HL-60 (cell line): ENCODE measurements around the gene SPDEF.

Experiments
- DNase-seq, 2 experiments: peaks; one replicate each; pipeline ENCODE4 v3.0.0-alpha.2; 2010 to 2020; ENCODE audit warnings: low read depth in 1 of 2, low spot score in 1 of 2
- H3K27ac ChIP-seq: fragments of 250-450 bp; sonication (Bioruptor Pico); replicated peaks from 2 replicates; pipeline ENCODE4 v1.5.1; 2020; ENCODE audit warnings: mild to moderate bottlenecking, moderate library complexity
- H3K27me3 ChIP-seq: fragments of 250-450 bp; sonication (Bioruptor Pico); 2 replicates; pipeline ENCODE4 v1.5.1; 2021; ENCODE audit warnings: mild to moderate bottlenecking, moderate library complexity; ENCODE audit not compliant: insufficient read depth, poor library complexity, severe bottlenecking
- H3K4me3 ChIP-seq: replicated peaks from 2 replicates; pipeline ENCODE4 v1.5.1; 2011; ENCODE audit warnings: mild to moderate bottlenecking, control low read depth, low read length; ENCODE audit not compliant: insufficient read depth
- CTCF ChIP-seq: IDR thresholded peaks from one replicate; pipeline ENCODE4 v1.5.1; 2011; ENCODE audit warnings: low read length, control low read depth, inconsistent platforms; ENCODE audit not compliant: insufficient read depth
- GABPA ChIP-seq: IDR thresholded peaks from 2 replicates; pipeline ENCODE4 v1.6.1; 2012; ENCODE audit warnings: low read depth
- POLR2AphosphoS5 ChIP-seq: IDR thresholded peaks from 2 replicates; pipeline ENCODE4 v1.6.1; 2012; ENCODE audit warnings: low read depth
- REST ChIP-seq: IDR thresholded peaks from 2 replicates; pipeline ENCODE4 v1.6.1; 2012; ENCODE audit warnings: low read depth; ENCODE audit not compliant: insufficient replicate concordance
- SPI1 ChIP-seq: IDR thresholded peaks from 2 replicates; pipeline ENCODE4 v1.6.1; 2012; ENCODE audit warnings: low read depth, mild to moderate bottlenecking, borderline replicate concordance

Gene SPDEF

GRCh38 chr6:34562350-34562749 lies 6.2 kb upstream of the SPDEF start:
- no peak overlapping the region for H3K4me3 ChIP-seq
- no peak for DNase-seq
- TF ChIP-seq GABPA (no peak), REST (no peak)
- H3K27ac ChIP-seq: no peak overlapping the region
- H3K27me3 ChIP-seq: no peaks in the 10 kb centered on the region

- no peak for TF ChIP-seq POLR2AphosphoS5
- no peak for TF ChIP-seq GABPA
- no peak for TF ChIP-seq SPI1
- no peak for TF ChIP-seq CTCF
- TF ChIP-seq REST: no peak
- Histone ChIP-seq H3K27ac (no peak overlapping the region), H3K4me3 (no peak overlapping the region), H3K27me3 (no peaks in the 10 kb centered on the region)
- DNase-seq: no peak
Observed at GRCh38 chr6:34561227-34561530, 5.0 kb upstream of the SPDEF start.

GRCh38 chr6:34560366-34561226 lies 4.5 kb upstream of the SPDEF start:
- TF ChIP-seq POLR2AphosphoS5 (no peak), REST (no peak), GABPA (no peak), SPI1 (no peak), CTCF (no peak)

More at GRCh38 chr6:34560366-34561226, 4.5 kb upstream of the SPDEF start:
- H3K4me3 ChIP-seq: no peak overlapping the region
- DNase-seq: no peak
- H3K27me3 ChIP-seq: no peaks in the 10 kb centered on the region
- H3K27ac ChIP-seq: no peak overlapping the region
